22Rv1 (cell line): Measurements from ENCODE around the gene CFAP45.

Experiments
- H3K27ac ChIP-seq: fragments of 450-650 bp; 2 replicates; pipeline ENCODE4 v1.5.1; 2017
- ZFX ChIP-seq: fragments of 450-650 bp; IDR thresholded peaks from 2 replicates; pipeline ENCODE4 v1.6.1; 2017; ENCODE audit warnings: antibody characterized with exemption, borderline replicate concordance
- TF ChIP-seq, protein P1 (sequence below): fragments of 450-650 bp; IDR thresholded peaks from 2 replicates; pipeline ENCODE4 v1.5.1; 2017; ENCODE audit warnings: mild to moderate bottlenecking

CFAP45 gene

DNA sequence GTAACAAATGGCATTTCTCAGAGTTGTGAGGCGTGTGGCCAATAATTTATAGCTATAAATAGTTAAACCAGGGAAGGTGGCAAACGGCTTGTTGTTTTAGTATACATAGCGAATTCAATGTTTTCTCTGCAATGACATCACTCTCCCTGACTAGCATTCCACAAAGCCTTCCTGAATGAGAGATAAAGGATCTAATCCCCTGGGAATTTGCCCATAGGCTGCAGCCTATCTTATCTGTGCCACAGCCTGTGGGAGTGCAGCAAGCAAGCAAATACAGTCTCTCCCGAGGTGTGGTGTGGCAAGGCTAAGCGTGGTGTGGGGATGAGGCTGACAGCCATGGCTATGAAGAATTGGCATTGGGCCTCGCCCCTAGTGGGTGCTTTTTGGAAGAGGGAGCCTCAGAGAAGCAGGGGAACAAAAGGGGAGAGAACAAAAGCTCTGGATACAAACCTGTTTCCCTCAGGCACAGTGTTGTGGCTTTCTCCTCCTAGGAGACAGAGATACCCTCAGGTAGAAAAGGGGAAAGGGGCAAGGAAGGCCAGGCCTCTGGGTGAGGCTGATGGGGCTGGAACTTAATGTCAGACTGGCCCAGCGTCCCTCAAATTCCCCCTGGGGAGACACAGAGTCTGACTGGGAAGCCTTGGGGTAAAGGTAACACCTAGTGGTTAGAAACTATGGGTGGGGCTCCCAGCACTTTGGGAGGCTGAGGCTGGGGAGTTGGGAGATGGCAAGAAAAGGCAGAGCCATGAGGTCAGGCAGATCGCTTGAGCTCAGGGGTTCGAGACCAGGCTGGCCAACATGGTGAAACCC lies 16.5 kb upstream of the CFAP45 start:
- no peak for TF ChIP-seq ZFX
- peak overlapping the region; percentile 67 for H3K27ac ChIP-seq

DNA sequence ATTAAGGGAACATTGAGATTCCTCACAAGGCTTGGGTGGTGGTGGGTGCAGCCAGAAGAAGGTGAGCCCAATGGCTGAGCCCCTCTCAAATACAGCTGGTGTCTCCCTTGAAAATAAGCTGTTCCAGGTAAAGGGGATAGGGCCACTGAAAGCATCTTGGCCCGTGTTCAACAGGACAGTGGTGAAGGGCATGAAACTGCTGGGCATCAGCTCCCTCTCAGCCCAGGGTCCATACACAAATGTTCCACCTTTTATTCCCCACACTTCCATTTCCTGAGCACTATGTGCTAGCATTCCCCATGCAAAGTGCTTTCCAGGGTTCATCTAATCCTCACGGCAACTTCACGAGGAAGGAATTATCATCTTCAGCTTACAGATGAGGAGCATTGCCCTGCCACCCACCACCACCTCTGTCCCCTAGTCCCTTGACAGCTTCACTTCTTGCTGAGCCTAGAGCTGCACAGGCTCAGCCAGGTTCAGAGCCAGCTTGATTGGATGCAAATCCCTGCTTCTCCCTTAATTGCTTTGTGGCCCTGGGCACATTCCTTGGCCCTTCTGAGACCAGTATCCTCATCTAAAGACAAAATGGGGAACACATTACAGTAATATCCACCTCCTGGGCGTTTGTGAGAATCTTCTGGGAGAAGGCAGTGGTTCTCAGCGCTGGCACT lies 15.7 kb upstream of the CFAP45 start:
- H3K27ac ChIP-seq: peak overlapping the region; percentile 67
- no peak for TF ChIP-seq ZFX
- TF ChIP-seq, protein P1, sequence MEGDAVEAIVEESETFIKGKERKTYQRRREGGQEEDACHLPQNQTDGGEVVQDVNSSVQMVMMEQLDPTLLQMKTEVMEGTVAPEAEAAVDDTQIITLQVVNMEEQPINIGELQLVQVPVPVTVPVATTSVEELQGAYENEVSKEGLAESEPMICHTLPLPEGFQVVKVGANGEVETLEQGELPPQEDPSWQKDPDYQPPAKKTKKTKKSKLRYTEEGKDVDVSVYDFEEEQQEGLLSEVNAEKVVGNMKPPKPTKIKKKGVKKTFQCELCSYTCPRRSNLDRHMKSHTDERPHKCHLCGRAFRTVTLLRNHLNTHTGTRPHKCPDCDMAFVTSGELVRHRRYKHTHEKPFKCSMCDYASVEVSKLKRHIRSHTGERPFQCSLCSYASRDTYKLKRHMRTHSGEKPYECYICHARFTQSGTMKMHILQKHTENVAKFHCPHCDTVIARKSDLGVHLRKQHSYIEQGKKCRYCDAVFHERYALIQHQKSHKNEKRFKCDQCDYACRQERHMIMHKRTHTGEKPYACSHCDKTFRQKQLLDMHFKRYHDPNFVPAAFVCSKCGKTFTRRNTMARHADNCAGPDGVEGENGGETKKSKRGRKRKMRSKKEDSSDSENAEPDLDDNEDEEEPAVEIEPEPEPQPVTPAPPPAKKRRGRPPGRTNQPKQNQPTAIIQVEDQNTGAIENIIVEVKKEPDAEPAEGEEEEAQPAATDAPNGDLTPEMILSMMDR: no peak

DNA sequence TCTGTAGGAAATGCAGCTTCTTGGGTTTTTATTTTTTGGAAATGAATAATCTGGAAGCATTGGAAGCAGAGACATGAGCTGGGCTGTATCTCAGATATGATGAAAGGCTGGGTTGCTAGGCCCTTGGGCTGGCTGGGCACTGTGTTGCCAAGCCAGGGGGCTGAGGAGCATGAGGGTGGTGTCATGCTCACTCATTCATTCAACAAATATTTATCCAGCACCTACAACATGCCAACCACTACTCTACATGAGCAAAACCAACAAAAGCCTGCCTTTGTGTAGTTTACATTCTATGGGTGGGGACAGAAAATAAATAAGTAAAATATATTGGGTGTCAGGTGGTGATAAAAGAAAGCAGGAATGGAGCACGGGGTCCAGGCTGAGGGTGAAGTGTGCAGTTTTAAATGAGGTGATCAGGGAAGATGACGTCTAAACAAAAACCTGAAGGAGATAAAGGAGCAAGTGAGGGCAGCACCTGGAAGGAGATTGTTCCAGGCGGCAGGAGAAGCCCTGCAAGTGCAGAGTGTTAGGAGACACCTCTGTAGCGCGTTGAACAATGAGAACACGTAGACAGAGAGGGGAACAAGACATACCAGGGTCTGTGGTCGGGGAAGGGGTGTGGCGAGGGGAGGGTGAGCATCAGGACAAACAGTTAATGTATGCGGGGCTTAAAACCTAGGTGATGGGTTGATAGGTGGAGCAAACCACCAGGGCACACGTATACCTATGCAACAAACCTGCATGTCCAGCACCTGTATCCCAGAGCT lies 14.5 kb upstream of the CFAP45 start:
- TF ChIP-seq, protein P1: no peak
- TF ChIP-seq ZFX: no peak
- H3K27ac ChIP-seq: peak overlapping the region; percentile 67

DNA sequence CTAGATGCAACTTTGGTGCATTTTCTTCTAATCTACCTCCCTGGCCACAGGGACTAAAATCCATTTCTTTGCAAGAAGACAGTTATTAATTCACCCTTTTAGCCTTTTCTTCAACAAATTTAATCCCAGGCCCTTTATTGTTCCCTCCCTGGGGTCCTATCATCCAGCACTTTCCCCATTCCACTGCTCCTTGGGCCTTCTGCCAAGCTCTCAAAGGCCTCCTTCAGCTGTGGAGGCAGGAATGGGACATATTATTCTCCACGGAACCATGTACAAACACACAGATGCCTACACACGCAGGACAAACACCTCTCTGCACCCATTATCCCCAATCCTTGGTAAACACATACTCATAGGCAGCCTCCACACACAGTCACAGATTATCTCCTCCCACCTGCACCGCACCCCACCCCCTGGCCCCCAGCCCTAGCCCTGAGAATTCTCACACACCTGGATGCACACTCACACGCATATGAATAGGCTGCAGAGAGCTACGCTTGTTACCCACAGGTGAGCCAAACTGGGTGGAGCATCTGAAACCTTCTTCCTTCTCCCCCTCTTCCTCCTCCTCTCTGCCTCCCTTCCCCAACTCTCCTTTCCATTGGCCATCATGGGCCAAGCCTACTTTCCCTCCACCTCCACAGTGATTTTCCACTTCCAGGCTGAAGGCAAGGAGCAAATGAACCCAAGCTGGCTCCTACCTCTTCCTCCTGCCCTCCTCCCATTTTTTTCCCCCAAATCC lies 13.7 kb upstream of the CFAP45 start:
- peak overlapping the region; percentile 67 for H3K27ac ChIP-seq
- TF ChIP-seq, protein P1: no peak
- no peak for TF ChIP-seq ZFX

DNA sequence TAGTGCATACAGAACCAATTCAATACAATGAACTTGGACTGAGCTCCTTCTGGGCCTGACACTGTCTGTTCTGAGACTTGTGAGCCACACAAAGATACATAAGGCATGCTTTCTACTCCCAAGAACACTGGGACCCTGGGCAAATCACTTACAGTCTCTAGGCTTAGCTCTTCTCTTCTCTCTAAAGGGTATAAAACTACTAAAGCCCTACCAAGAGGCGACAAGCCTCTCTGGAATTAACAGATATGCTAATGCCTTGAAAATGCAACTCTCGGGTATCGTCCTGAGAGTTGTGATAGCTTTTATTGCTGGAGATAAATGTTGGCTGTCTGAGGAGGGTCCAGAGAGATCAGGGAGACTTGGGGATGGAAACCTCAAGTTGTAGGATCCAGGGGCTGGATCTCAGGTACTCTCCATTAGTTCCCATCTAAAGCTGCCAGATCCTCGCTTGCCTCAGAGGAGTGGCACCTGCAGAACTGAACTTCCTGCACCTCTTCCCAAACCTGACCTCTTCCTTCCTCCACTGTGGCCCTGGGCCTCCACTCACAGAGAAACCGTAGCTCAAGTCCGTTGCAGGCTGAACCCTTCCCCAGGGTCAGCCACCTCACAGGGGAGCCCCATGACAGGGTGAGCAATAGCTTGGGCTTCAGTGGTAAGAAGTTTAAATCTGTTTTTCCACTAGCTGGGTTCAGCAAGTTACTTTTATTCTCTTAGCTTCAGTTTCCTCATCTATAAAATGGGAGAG lies 11.5 kb upstream of the CFAP45 start:
- H3K27ac ChIP-seq: no peak overlapping the region
- no peak for TF ChIP-seq ZFX
- TF ChIP-seq, protein P1: no peak

DNA sequence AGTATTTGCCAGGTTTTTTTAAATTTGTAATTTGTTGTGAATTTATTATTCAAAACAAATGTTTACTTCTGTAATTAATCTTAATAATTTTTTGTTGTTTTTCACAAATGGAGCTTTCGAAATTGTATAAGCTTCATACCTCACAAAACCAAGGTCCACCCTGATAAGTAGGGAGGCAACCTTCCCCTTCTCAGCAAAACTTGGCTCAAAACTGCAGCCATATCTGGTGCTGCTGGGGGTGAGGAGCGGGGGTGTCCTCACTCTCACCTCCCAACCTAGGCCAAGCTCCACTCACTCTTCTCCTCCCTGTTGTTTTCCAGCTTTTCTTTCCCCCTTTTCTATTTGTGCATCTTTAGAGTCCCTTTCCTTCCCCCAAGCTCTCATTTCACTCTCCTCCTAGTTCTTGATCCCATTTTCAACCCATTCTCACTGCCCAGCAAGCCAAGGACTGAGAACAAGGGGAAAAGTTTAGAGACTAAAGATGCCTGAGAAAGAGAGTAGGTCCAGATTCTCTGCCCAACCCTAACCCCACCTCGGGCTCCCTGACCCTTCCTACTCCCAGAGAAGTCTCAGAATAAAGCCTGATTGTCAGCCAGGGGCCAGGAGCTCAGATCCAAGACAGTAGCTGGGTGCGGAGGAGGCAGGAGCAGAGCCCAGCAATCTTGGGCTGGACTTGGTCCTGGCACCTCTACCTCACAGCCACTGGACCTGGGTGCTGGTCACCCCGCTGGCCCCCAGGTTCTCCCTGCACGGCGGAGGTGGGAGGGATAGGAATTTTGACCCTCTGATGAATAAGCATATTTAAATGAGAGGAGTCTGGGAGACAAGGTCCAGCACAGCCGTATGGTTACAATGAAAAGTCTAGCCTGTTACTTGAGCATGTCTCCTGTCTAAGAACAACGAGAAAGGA lies 8.3 kb upstream of the CFAP45 start:
- no peak overlapping the region for H3K27ac ChIP-seq
- TF ChIP-seq, protein P1: no peak
